IMR-90 (cell line): ENCODE measurements around the gene CDC42EP3. TPM values are rescaled to one million over a fixed set of nuclear protein-coding genes. Genes with fewer than 3 reads are reported as not detected.

ENCODE experiments used
- ATAC-seq: fragments of 200-7000 bp; cut with Tn5 transposase; 2 replicates; pipeline ENCODE4 v1.9.1; 2020; ENCODE audit warnings: low read depth, mild to moderate bottlenecking, moderate library complexity
- BruUV-seq: library from RNA; stranded (reverse); fragments of 400-500 nt; replicated peaks from 2 replicates; lab custom pipeline; 2021; lab: Mats Ljungman, UMichigan
- CTCF ChIA-PET: fragments of 300-600 bp; formaldehyde crosslinking; extraction: SDS; loops from one replicate; lab custom pipeline; 2021; ENCODE audit warnings: antibody characterized with exemption; lab: Yijun Ruan, JAX
- POLR2A ChIA-PET: fragments of 300-600 bp; sonication (Branson Sonifier 250); formaldehyde crosslinking; loops from one replicate; lab custom pipeline; 2022; ENCODE audit warnings: antibody characterized with exemption; ENCODE audit not compliant: unreplicated experiment; lab: Charles Lee
- DNase-seq: peaks from one replicate; pipeline ENCODE4 v3.0.0; 2013
- H2AFZ ChIP-seq: replicated peaks from 2 replicates; pipeline ENCODE3; 2013; ENCODE audit warnings: low read length, mild to moderate bottlenecking; ENCODE audit not compliant: poor library complexity
- H2AK5ac ChIP-seq: 2 replicates; pipeline ENCODE4 v1.6.1; 2013; ENCODE audit warnings: low read depth, low read length, inconsistent platforms
- H2AK9ac ChIP-seq: replicated peaks from 2 replicates; pipeline ENCODE3; 2013; ENCODE audit warnings: mild to moderate bottlenecking, low read depth, low read length, moderate library complexity; ENCODE audit not compliant: poor library complexity
- H2BK120ac ChIP-seq: 2 replicates; pipeline ENCODE4 v1.6.1; 2013; ENCODE audit warnings: low read depth, low read length, inconsistent platforms
- H2BK15ac ChIP-seq: 3 replicates; pipeline ENCODE4 v1.6.1; 2013; ENCODE audit warnings: low read depth, low read length, inconsistent platforms
- H2BK20ac ChIP-seq: 2 replicates; pipeline ENCODE4 v1.6.1; 2013; ENCODE audit warnings: low read depth, mild to moderate bottlenecking, inconsistent platforms, low read length, moderate library complexity
- H2BK5ac ChIP-seq: 2 replicates; pipeline ENCODE4 v1.6.1; 2013; ENCODE audit warnings: mild to moderate bottlenecking, low read depth, low read length, inconsistent platforms; ENCODE audit not compliant: poor library complexity, severe bottlenecking
- H3K14ac ChIP-seq: replicated peaks from 2 replicates; pipeline ENCODE4 v1.6.1; 2013; ENCODE audit warnings: low read depth, low read length, inconsistent platforms
- H3K18ac ChIP-seq: 2 replicates; pipeline ENCODE4 v1.6.1; 2013; ENCODE audit warnings: low read depth, low read length, control low read depth
- H3K23ac ChIP-seq: 2 replicates; pipeline ENCODE4 v1.6.1; 2013; ENCODE audit warnings: low read depth, low read length, inconsistent platforms
- H3K27ac ChIP-seq: 2 replicates; pipeline ENCODE4 v1.5.1; 2013; ENCODE audit warnings: mild to moderate bottlenecking, control low read depth, low read length; ENCODE audit not compliant: insufficient read depth
- H3K27me3 ChIP-seq: 2 replicates; pipeline ENCODE4 v1.6.1; 2013; ENCODE audit warnings: low read length; ENCODE audit not compliant: control insufficient read depth, insufficient read depth
- H3K36me3 ChIP-seq: 2 replicates; pipeline ENCODE4 v1.6.1; 2013; ENCODE audit warnings: low read length, mixed read lengths; ENCODE audit not compliant: control insufficient read depth, insufficient read depth
- H3K4ac ChIP-seq: 2 replicates; pipeline ENCODE4 v1.6.1; 2013; ENCODE audit warnings: low read depth, low read length, inconsistent platforms
- H3K4me1 ChIP-seq: 2 replicates; pipeline ENCODE4 v1.6.1; 2013; ENCODE audit warnings: low read length, mixed read lengths; ENCODE audit not compliant: control insufficient read depth, insufficient read depth
- H3K4me2 ChIP-seq: 2 replicates; pipeline ENCODE4 v1.6.1; 2013; ENCODE audit warnings: low read depth, mild to moderate bottlenecking, control low read depth, low read length, moderate library complexity
- H3K4me3 ChIP-seq: 2 replicates; pipeline ENCODE4 v1.5.1; 2013; ENCODE audit warnings: low read depth, mild to moderate bottlenecking, control low read depth, low read length, moderate library complexity; ENCODE audit not compliant: insufficient read depth
- H3K56ac ChIP-seq: 2 replicates; pipeline ENCODE4 v1.6.1; 2013; ENCODE audit warnings: low read length, inconsistent platforms; ENCODE audit not compliant: insufficient read depth; ENCODE audit errors: extremely low read depth
- H3K79me1 ChIP-seq, 2 experiments: 2 replicates each; pipeline ENCODE4 v1.6.1; 2013; ENCODE audit warnings: low read length in 2 of 2, inconsistent platforms in 1 of 2, low read depth in 1 of 2
- H3K9ac ChIP-seq: 2 replicates; pipeline ENCODE4 v1.6.1; 2013; ENCODE audit warnings: low read depth, low read length, control low read depth
- H3K9me1 ChIP-seq: 2 replicates; pipeline ENCODE4 v1.6.1; 2013; ENCODE audit warnings: low read length, inconsistent platforms; ENCODE audit not compliant: insufficient read depth
- H3K9me3 ChIP-seq: 2 replicates; pipeline ENCODE4 v1.6.1; 2013; ENCODE audit warnings: low read length; ENCODE audit not compliant: control insufficient read depth, insufficient read depth
- H4K20me1 ChIP-seq: 2 replicates; pipeline ENCODE4 v1.6.1; 2013; ENCODE audit warnings: low read length, inconsistent platforms; ENCODE audit not compliant: insufficient read depth
- H4K5ac ChIP-seq: 2 replicates; pipeline ENCODE4 v1.6.1; 2013; ENCODE audit warnings: mild to moderate bottlenecking, low read depth, low read length, control low read depth
- H4K8ac ChIP-seq, 2 experiments: 2 replicates each; pipeline ENCODE4 v1.6.1; 2013; ENCODE audit warnings: low read depth in 2 of 2, low read length in 2 of 2, control low read depth in 1 of 2, inconsistent platforms in 1 of 2
- H4K91ac ChIP-seq: 2 replicates; pipeline ENCODE4 v1.6.1; 2013; ENCODE audit warnings: low read depth, low read length, inconsistent platforms; ENCODE audit not compliant: insufficient read depth
- BHLHE40 ChIP-seq: fragments of 150-350 bp; IDR thresholded peaks from 2 replicates; pipeline ENCODE4 v1.6.1; 2016; ENCODE audit warnings: mild to moderate bottlenecking, low read depth, low read length
- CEBPB ChIP-seq: IDR thresholded peaks from 2 replicates; pipeline ENCODE4 v1.6.1; 2012; ENCODE audit warnings: low read depth, low read length, improper control_type of control experiment
- MAFK ChIP-seq: IDR thresholded peaks from 2 replicates; pipeline ENCODE4 v1.6.1; 2012; ENCODE audit warnings: low read depth, low read length, improper control_type of control experiment
- RAD21 ChIP-seq: IDR thresholded peaks from 2 replicates; pipeline ENCODE4 v1.6.1; 2012; ENCODE audit warnings: low read length, improper control_type of control experiment
- RFX5 ChIP-seq: IDR thresholded peaks from 2 replicates; pipeline ENCODE4 v1.8.0; 2012; ENCODE audit warnings: low read depth, mild to moderate bottlenecking, low read length, moderate library complexity
- SMC3 ChIP-seq: fragments of 150-350 bp; IDR thresholded peaks from 2 replicates; pipeline ENCODE4 v1.6.1; 2016; ENCODE audit warnings: low read depth, mild to moderate bottlenecking, antibody characterized with exemption, low read length, moderate library complexity
- WGBS, 2 experiments: methylation state at CpG; one replicate each; pipeline versions ENCODE4 v1.1.5 to v1.1.7; 2013; ENCODE audit warnings: missing lambda C conversion rate in 2 of 2; ENCODE audit not compliant: insufficient read length in 1 of 2; ENCODE audit errors: extremely low coverage in 2 of 2; 5-methylcytosine and 5-hydroxymethylcytosine counted together
- dilution Hi-C: fragments of 300-500 bp; cut with HindIII; formaldehyde crosslinking; loops from one replicate; pipeline ENCODE4 v1.14.3; 2018; ENCODE audit warnings: low sequenced_read_pairs; ENCODE audit not compliant: unreplicated experiment
- in situ Hi-C: fragments of 300-500 bp; cut with MboI; formaldehyde crosslinking; loops from 3 replicates; pipeline ENCODE4 v1.14.3; 2019; ENCODE audit warnings: low sequenced_read_pairs, inconsistent platforms, mixed read lengths
- intact Hi-C: fragments of 100-400 bp; cut with micrococcal nuclease; formaldehyde crosslinking; loops from 2 replicates; pipeline ENCODE4 v1.10.0; 2022
- polyA plus RNA-seq, 3 experiments: library from polyadenylated mRNA; depleted of rRNA; stranded (reverse); fragments of >200 nt; gene quantifications; 2 replicates each; pipeline ENCODE4 v1.2.3, GENCODE V29; 2012; ENCODE audit warnings: low replicate concordance in 1 of 3
- total RNA-seq: library from RNA; depleted of rRNA; stranded (reverse); fragments of >200 nt; gene quantifications from 2 replicates; pipeline ENCODE4 v1.2.3, GENCODE V29; 2012

CDC42EP3 gene
- total and polyA plus RNA-seq, 2 of the 4 experiments (the other 2 are of a cell fraction), result 167 to 193 TPM

DNA sequence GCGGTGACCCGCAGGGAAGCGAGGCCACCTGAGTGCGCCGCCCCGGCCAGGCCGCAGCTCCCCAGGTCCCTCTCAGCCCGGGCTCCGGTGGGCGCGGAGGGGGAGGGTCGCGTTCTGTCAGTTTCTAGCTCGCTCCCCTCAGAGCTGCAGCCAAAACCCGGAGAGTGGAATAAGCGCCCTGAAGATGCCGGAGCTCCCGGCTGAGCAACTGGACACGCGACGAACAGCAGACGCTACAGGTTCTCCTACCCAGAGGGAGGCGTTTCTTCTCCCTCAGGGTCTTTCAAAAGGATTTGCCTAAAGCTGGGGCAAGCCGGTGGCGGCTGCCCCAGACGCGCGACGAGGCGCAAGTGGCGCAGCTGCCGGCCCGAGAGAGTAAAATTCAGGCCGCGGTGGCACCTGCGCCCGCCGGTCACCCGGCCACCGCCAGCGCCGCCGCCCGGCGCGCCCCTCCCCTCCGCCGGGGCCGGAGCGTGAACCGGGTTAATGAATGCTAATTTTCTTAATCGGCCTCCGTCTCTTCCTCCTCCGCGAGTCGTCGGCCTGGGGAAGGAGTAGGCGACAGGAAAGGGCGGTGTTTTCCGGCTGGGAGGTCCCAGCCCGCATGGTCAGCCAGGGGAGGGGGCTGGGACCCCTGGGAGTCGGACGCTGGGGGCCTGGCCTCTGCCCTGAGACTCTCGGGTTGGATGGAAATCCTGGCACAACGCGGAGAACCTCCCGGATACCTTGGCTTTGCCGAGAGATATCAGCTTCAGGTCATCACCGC lies 845 bp upstream of the CDC42EP3 start:
- Histone ChIP-seq H3K36me3 (peaks cover 11% of the 10 kb centered on the region), H3K4ac (peak overlapping the region; percentile 70), H2AK9ac (peak overlapping the region; percentile 91), H2AFZ (peak overlapping the region; percentile 86), H3K9me3 (no peaks in the 10 kb centered on the region), H3K56ac (peak overlapping the region; percentile 84), H3K23ac (peak overlapping the region; percentile 46; the same call in 1 of the 2 replicates), H3K9ac (peak overlapping the region; percentile 89), H3K14ac (peak overlapping the region; percentile 43), H2BK120ac (peak overlapping the region; percentile 81), H3K4me1 (peaks cover 7% of the 10 kb centered on the region), H4K8ac (peak overlapping the region; percentile 38 to 48), H4K91ac (peak overlapping the region; percentile 76), H3K18ac (peak overlapping the region; percentile 74), H2BK5ac (peak overlapping the region; percentile 91), H3K4me2 (peak overlapping the region; percentile 84), H2AK5ac (peak overlapping the region; percentile 54), H4K20me1 (peaks cover 39% of the 10 kb centered on the region), H3K27me3 (no peaks in the 10 kb centered on the region), H2BK20ac (peak overlapping the region; percentile 75), H2BK15ac (peak overlapping the region; percentile 59; the same call in 2 of the 3 replicates), H3K27ac (peak overlapping the region; percentile 87), H4K5ac (peak overlapping the region; percentile 55), H3K79me1 (peaks cover 0 to 15% of the 10 kb centered on the region in 2 experiments; a peak in 2 of 4 replicates), H3K4me3 (peak overlapping the region; percentile 99), H3K9me1 (peaks cover 4% of the 10 kb centered on the region)
- no peak for TF ChIP-seq MAFK
- peak; percentile 42; the same call in 1 of the 2 replicates for TF ChIP-seq BHLHE40
- TF ChIP-seq CEBPB, result no peak
- TF ChIP-seq SMC3, result 0 out of 2 replicates have a peak, but pooled peaks have one; percentile 17
- TF ChIP-seq RFX5, result no peak
- TF ChIP-seq RAD21, result no peak; the same call in 1 of the 2 replicates
- BruUV-seq, result no TSS peak
- 1% methylated on average over 29 of the region's 69 CpGs; no CpG with 5 or more reads in 1 of the 2 experiments for WGBS, 2 experiments
- peak; percentile 53 for ATAC-seq
- peak; percentile 88 for DNase-seq
- in situ Hi-C loops, result loop anchor here (5.0 kb wide), 1 partner anchor 155 kb away; no protein-coding TSS in a partner anchor
- intact Hi-C loops, result loop anchor here (2.0 to 10.0 kb wide), 2 partner anchors 97 to 603 kb away; no protein-coding TSS in a partner anchor
- dilution Hi-C loops, result no loop called here
- POLR2A ChIA-PET, result interaction anchor here (0.6 to 1.7 kb wide), 6 partner anchors 27 to 157 kb away, joined by 3 to 4 read pairs (median 4); no protein-coding TSS in a partner anchor
- CTCF ChIA-PET, result interaction anchor here (1.1 kb wide), 1 partner anchor 100 kb away, joined by 3 read pairs; no protein-coding TSS in a partner anchor
